H1 (cell line): ENCODE data around the gene ACTR5. TPM values are rescaled to one million over a fixed set of nuclear protein-coding genes. Genes with fewer than 3 reads are reported as not detected.

Source experiments
- ATF3 ChIP-seq: IDR thresholded peaks from 2 replicates; pipeline ENCODE4 v1.6.1; 2011; ENCODE audit warnings: low read depth, mild to moderate bottlenecking, low read length; ENCODE audit not compliant: insufficient read depth
- BCL11A ChIP-seq, 2 experiments: IDR thresholded peaks; one replicate each; pipeline ENCODE4 v1.6.1; 2011; ENCODE audit warnings: low read depth in 2 of 2, low read length in 2 of 2, mild to moderate bottlenecking in 2 of 2
- CBX8 ChIP-seq: fragments of 300-800, 300-1000 bp; sonication (generic); IDR thresholded peaks from 2 replicates; pipeline ENCODE4 v1.7.1; 2016; ENCODE audit warnings: low read depth, low read length, borderline replicate concordance
- CEBPB ChIP-seq: IDR thresholded peaks from 2 replicates; pipeline ENCODE4 v1.6.1; 2012; ENCODE audit warnings: low read depth, low read length
- CHD1 ChIP-seq: IDR thresholded peaks from 2 replicates; pipeline ENCODE4 v1.6.1; 2012; ENCODE audit warnings: low read depth, low read length, improper control_type of control experiment
- EGR1 ChIP-seq: IDR thresholded peaks from 2 replicates; pipeline ENCODE4 v1.6.1; 2011; ENCODE audit warnings: low read depth, low read length, borderline replicate concordance
- EP300 ChIP-seq, 2 experiments: IDR thresholded peaks; 1 replicate in 1 of 2; 2 replicates in 1 of 2; pipeline ENCODE4 v1.6.1; 2011 to 2012; ENCODE audit warnings: low read depth in 2 of 2, low read length in 2 of 2, mild to moderate bottlenecking in 2 of 2, borderline replicate concordance in 1 of 2, inconsistent platforms in 1 of 2, moderate library complexity in 1 of 2
- EZH2 ChIP-seq: fragments of 200-600 bp; sonication (generic); IDR thresholded peaks from 2 replicates; pipeline ENCODE4 v1.7.1; 2012; ENCODE audit warnings: low read depth, mild to moderate bottlenecking, moderate library complexity, low read length, inconsistent platforms; ENCODE audit not compliant: severe bottlenecking
- GTF2F1 ChIP-seq: IDR thresholded peaks from 2 replicates; pipeline ENCODE4 v1.6.1; 2012; ENCODE audit warnings: low read depth, low read length, improper control_type of control experiment, borderline replicate concordance
- HDAC6 ChIP-seq: IDR thresholded peaks from one replicate; pipeline ENCODE4 v1.7.1; 2012; ENCODE audit warnings: low read depth, mild to moderate bottlenecking, inconsistent platforms, low read length, moderate library complexity
- MAFK ChIP-seq: IDR thresholded peaks from 2 replicates; pipeline ENCODE4 v1.6.1; 2012; ENCODE audit warnings: low read depth, mild to moderate bottlenecking, improper control_type of control experiment, low read length
- PHF8 ChIP-seq: fragments of 200-600 bp; sonication (generic); conservative IDR thresholded peaks from 2 replicates; pipeline ENCODE4 v1.7.1; 2012; ENCODE audit warnings: low read depth, mild to moderate bottlenecking, inconsistent platforms, low read length, moderate library complexity
- RNF2 ChIP-seq: fragments of 200-900, 300-1000 bp; sonication (generic); IDR thresholded peaks from 2 replicates; pipeline ENCODE4 v1.7.1; 2016; ENCODE audit warnings: borderline replicate concordance, low read depth, mild to moderate bottlenecking, antibody characterized with exemption, low read length; ENCODE audit not compliant: poor library complexity, severe bottlenecking; ENCODE audit errors: missing control alignments
- SIRT6 ChIP-seq: IDR thresholded peaks from one replicate; pipeline ENCODE4 v1.7.1; 2012; ENCODE audit warnings: low read length, inconsistent platforms
- SP4 ChIP-seq: IDR thresholded peaks from 2 replicates; pipeline ENCODE4 v1.6.1; 2012; ENCODE audit warnings: low read length, inconsistent platforms
- TEAD4 ChIP-seq: IDR thresholded peaks from 2 replicates; pipeline ENCODE4 v1.6.1; 2012; ENCODE audit warnings: low read depth, low read length, inconsistent platforms, mixed read lengths
- ZNF274 ChIP-seq: IDR thresholded peaks from 2 replicates; pipeline ENCODE4 v1.7.0; 2012; ENCODE audit warnings: low read length, borderline replicate concordance; ENCODE audit errors: extremely low read depth
- polyA plus RNA-seq, 7 experiments: library from polyadenylated mRNA; depleted of rRNA in 3 of 7; stranded (reverse) in 5 of 7; unstranded in 2 of 7; fragments of >200 nt in 5 of 7; fragments of 200-250 nt in 2 of 7; gene quantifications; 1 replicate in 5 of 7; 2 replicates in 1 of 7; 4 replicates in 1 of 7; pipeline versions ENCODE4 v1.2.1 to v1.2.3, GENCODE V29; 2011 to 2013; ENCODE audit warnings: missing spikeins in 2 of 7, mixed read lengths in 2 of 7
- total RNA-seq: library from RNA; stranded (reverse); fragmentation: NEBNext Ultra II Directional; extraction: Animal tissue kit (Norgen Biotek cat#: 25700); gene quantifications from 2 replicates; pipeline ENCODE4 v1.2.1, GENCODE V29; 2021

ACTR5 gene
- total and polyA plus RNA-seq, 2 of the 8 experiments (the other 6 are each of a cell fraction or from before 2014, with no cell fraction given) = 10.4 to 14.4 TPM

GRCh38 chr20:38727607-38728190, 20.6 kb upstream of the ACTR5 start (continued):
- TF ChIP-seq MAFK = no peak
- TF ChIP-seq HDAC6 = no peak
- TF ChIP-seq TEAD4 = no peak
- 0 out of 2 replicates have a peak, but pooled peaks have one; percentile 71 for TF ChIP-seq CBX8
- no peak for TF ChIP-seq ZNF274
- TF ChIP-seq SP4 = no peak
- no peak for TF ChIP-seq EGR1
- no peak for TF ChIP-seq CEBPB
- peak; percentile 66 for TF ChIP-seq RNF2
- TF ChIP-seq BCL11A (IDR thresholded peaks at IDR 0.05; ENCODE audit: low read depth in 2 of 2, low read length in 2 of 2) = no peak
- no peak for TF ChIP-seq GTF2F1
- peak; percentile 86 for TF ChIP-seq EZH2
- no peak for TF ChIP-seq EP300 (IDR thresholded peaks at IDR 0.05; ENCODE audit: borderline replicate concordance in 1 of 2, low read depth in 2 of 2, low read length in 2 of 2)
- TF ChIP-seq CHD1 = no peak
- no peak for TF ChIP-seq PHF8
- no peak for TF ChIP-seq SIRT6
- no peak for TF ChIP-seq ATF3
